HG02938 (cell line): ENCODE results near the gene NKD1.

ENCODE experiments used
- ATAC-seq: cut with Tn5 transposase; IDR thresholded peaks from one replicate; pipeline ENCODE4 v1.9.1; 2021; ENCODE audit warnings: mild to moderate bottlenecking, moderate library complexity; ENCODE audit not compliant: unreplicated experiment

NKD1 gene

DNA sequence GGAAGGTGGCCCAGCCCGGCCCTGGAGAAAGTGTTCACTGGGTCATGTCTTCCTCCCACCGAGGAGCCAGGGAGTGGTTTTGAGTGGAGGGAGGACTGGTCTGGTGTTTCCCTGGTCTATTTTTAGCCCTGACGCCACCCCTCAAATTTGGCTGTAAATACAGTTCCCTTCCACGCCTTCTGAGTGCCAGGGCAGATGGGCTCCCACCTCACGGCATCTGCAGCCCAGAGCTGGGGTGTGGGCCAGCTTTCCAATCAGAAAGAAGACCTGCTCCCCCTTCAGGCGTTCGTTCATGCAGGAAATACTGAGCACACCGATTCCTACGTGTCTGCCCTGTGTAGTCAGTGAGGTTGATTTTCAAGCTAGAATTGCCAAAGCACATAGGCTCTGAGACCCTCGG lies 79.2 kb downstream of the NKD1 start:
- no peak for ATAC-seq

- no peak for ATAC-seq
Observed at GRCh38 chr16:50628156-50628802, 80.1 kb downstream of the NKD1 start.

DNA sequence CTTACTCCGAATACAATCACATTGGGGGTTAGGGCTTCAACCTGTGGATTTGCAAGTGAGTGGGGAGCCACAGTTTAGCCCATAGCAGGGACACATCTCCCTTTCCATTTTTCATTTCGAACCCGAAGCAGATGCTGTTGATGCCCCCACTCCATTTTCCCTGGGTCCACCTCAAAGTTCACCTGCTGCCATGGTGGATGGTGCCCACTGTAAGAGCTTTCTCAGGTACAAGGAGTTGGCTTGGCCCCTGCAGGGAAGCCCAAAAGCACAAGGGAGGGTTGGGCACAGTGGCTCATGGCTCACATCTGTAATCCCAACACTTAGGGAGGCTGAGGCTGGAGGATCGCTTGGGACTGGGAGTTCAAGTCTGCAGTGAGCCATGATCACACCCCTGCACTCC lies 81.1 kb downstream of the NKD1 start:
- ATAC-seq, result no peak

GRCh38 chr16:50630394-50631020 lies 82.3 kb downstream of the NKD1 start:
- no peak for ATAC-seq

GRCh38 chr16:50631249-50631984 lies 83.2 kb downstream of the NKD1 start:
- ATAC-seq, result no peak

- ATAC-seq, result no peak
Observed at GRCh38 chr16:50631985-50632576, 83.9 kb downstream of the NKD1 start.

DNA sequence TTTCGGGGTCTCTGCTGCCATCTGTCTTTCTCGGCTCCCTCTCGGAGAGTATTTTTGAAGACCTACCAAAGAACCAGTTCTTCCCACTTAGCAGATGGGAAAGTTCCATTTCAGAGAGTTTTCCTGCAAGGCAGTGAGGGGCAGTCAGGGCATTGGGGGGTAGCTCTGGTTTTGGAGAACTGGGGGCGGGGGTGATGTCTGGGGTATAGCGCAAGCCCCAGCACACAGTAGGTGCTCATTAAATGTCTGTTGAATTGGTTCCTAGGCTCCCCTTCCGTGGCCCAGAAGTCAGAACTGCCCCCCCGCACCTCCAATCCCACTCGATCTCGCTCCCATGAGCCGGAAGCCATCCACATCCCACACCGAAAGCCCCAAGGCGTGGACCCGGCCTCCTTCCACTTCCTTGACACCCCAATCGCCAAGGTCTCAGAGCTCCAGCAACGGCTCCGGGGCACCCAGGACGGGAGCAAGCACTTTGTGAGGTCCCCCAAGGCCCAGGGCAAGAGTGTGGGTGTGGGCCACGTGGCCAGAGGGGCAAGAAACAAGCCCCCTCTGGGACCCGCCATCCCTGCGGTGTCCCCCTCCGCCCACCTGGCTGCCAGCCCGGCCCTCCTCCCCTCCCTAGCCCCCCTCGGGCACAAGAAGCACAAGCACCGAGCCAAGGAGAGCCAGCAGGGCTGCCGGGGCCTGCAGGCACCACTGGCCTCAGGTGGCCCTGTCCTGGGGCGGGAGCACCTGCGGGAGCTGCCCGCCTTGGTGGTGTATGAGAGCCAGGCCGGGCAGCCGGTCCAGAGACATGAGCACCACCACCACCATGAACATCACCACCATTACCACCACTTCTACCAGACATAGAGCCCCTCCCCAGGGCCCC lies 85.0 kb downstream of the NKD1 start:
- ATAC-seq, result no peak

DNA sequence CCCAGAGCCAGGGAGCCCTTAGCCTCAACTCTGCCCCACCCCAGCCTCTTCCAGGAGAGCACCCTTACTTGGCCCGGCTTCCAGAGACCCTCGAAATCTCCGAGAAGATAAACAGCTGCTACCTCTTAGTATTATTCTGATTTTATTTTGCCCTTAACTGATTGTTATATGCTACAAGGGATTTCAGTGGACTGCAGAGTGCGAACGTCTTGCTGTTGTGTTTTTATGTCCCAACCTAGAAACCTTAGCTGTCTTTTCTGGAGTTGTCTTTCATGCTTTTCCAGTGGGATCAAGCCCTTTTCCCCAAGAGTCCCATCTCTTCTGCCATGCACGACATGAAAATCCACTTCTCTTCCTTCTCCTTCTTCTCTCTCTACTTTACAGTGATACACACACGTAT lies 85.9 kb downstream of the NKD1 start:
- no peak for ATAC-seq

DNA sequence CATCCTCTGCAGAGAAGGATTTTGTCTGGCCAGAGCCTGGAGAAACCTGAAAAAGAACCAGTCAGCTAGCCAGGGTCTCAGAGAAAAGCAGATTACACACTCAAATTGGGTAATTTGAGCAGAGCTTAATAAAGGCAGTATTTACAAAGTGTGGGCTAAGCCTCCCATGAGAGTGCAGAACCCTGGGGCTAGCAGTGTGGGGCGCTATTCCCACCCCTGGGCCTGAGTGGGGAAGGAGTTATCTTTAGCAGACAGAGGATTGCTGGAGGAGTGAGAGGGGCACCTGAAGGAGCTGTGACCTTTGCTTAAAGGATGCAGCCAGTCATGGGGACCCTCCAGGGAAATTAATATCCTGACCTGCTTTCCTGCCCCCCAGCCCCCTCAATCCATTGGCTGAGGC lies 86.8 kb downstream of the NKD1 start:
- no peak for ATAC-seq

DNA sequence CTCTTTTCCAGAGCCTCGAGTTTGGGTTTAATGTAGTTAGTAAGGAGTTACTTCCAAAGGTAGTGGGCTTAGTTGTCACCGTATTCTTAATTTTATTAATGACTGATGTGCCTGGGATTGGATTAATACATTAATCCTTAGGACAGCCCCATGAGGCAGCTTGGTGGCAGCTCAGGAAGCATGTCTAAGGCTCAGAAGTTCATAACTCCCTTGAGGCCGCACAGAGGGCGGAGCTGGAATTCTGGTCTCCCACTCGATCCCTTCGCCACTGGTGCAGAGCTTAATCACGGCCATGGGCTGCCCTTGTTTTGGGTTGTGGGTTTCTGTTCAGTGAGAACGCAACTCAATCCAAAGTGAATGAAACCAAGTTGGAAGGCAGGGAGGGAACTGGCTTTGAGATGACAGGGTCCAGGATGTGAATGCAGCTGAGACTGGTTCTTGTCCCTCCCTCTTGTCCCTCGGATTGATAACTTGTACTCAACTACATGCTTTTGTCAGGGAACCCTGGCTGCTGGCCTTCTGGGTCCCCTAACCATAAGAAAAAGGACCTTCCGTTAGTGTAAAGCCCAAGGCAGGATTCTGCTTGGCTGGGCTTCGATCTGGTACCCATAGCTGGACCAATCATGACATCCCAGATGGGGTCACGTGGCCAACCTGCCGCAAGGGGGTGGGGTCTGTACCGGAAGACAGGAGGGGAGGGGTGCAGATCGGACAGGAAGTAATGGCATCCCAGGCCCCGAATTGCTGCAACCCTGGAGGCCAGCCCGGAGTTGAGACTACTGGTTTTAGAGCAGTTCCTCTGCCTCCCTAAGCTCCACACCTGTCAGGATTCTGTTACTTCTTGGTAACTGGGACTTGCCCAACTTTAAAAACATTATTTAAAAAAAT lies 87.6 kb downstream of the NKD1 start:
- ATAC-seq, result no peak

- ATAC-seq, result no peak
Observed at GRCh38 chr16:50636753-50637374, 88.7 kb downstream of the NKD1 start.

DNA sequence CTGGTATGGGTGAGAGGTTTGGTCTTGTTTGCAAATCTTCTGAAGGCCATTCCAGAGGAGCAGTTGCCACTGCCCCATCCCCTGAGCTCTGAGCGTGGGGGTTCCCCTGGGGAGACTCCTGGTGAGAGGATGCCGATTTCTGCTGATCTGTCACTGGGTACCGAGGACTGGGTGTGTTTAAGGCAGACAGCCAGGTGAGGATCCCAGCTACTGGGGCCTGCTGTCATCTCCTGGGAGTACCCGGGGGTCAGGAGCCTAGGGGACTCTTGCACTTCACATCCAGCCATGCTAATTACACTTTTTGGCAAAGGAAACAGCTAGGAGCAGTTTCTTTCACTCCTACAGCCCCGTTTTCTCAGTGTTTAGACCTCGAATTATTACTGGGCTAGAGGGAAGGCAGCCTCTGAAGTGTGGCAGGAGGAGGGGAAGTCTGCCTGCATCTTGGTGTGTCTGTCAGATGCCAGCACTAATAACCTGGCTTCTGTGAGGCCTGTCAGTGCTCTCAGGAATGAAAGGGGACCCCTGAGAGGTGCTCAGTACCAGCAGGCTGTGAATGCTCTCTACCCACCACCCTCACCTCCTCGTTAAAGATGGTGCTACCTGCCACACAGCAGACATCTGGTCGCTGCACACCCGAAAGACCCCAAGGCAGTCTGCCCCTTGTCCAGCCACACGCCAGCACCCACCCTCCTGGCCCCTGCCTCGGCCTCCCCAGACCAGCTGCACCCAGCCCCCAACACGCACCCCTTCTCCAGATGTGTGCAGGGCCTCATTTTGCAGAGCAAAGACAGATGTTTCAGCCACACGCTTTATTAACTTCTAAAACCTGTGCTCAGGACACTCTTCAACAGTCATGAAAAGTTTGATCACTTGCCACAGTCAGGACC lies 89.8 kb downstream of the NKD1 start:
- ATAC-seq, result no peak

GRCh38 chr16:50638816-50639670 lies 90.8 kb downstream of the NKD1 start:
- no peak for ATAC-seq

DNA sequence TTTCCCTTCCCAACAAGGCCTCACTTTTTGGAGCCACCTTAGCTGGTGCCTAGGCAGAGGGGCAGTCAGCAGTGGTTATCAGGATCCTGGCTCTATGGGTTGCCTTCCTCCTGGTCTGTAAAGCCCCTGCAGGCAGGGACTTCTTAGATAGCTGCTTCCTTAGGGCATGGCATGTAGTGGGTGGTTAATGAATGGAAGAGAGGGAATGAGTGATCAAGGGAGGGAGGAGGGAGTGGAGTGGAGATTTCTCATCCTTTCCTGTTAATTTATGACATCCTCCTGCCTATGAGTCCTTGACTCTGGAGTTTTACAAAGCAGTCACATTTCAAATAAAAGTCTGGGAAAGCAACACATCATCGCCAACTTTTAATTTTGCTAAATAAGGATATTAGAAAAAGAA lies 92.2 kb downstream of the NKD1 start:
- ATAC-seq, result no peak

- no peak for ATAC-seq
Observed at GRCh38 chr16:50640919-50641817, 93.0 kb downstream of the NKD1 start.

- no peak for ATAC-seq
Observed at GRCh38 chr16:50641818-50642187, 93.6 kb downstream of the NKD1 start.

GRCh38 chr16:50642349-50642748 lies 94.2 kb downstream of the NKD1 start:
- no peak for ATAC-seq
